Suprapubic skin (tissue), 4 donors: ENCODE measurements around the gene SCUBE2. TPM values are rescaled to one million over a fixed set of nuclear protein-coding genes. Genes with fewer than 3 reads are reported as not detected.
"Not testable (repeated sequence)": the region's sequence is repeated elsewhere in the genome, so short reads cannot be mapped to it uniquely, and the experiment has no call there.

Source experiments
- DNase-seq, 2 donors: peaks; one replicate each; pipeline ENCODE4 v3.0.0-alpha.2; 2019; ENCODE audit warnings: low spot score in 2 of 2
- H3K27ac ChIP-seq: fragments of 200-600 bp; sonication (generic); one replicate; pipeline ENCODE4 v1.5.1; 2019
- H3K27me3 ChIP-seq: fragments of 200-600 bp; sonication (generic); one replicate; pipeline ENCODE4 v1.5.1; 2019
- H3K36me3 ChIP-seq: fragments of 200-600 bp; sonication (generic); one replicate; pipeline ENCODE4 v1.5.1; 2019
- H3K4me1 ChIP-seq: fragments of 200-600 bp; sonication (generic); one replicate; pipeline ENCODE4 v1.5.1; 2019
- H3K4me3 ChIP-seq: fragments of 200-600 bp; sonication (generic); one replicate; pipeline ENCODE4 v1.5.1; 2019; ENCODE audit warnings: mild to moderate bottlenecking
- H3K9me3 ChIP-seq: fragments of 200-600 bp; sonication (generic); one replicate; pipeline ENCODE4 v1.5.1; 2019
- EP300 ChIP-seq: sonication (generic); formaldehyde crosslinking; IDR thresholded peaks from one replicate; pipeline ENCODE4 v1.6.1; 2017; ENCODE audit warnings: antibody characterized with exemption
- POLR2A ChIP-seq, 2 donors: fragments of 450-650 bp; IDR thresholded peaks; one replicate each; pipeline ENCODE4 v1.6.1; 2017; ENCODE audit warnings: antibody characterized with exemption in 2 of 2, mild to moderate bottlenecking in 2 of 2, moderate library complexity in 2 of 2
- POLR2AphosphoS5 ChIP-seq, 3 donors: sonication (generic); formaldehyde crosslinking; IDR thresholded peaks; one replicate each; pipeline ENCODE4 v1.6.1; 2017; ENCODE audit warnings: antibody characterized with exemption in 3 of 3
- WGBS: methylation state at CpG from one replicate; pipeline ENCODE4 v1.1.5; 2018; 5-methylcytosine and 5-hydroxymethylcytosine counted together
- total RNA-seq, 4 donors: library from RNA; depleted of rRNA; stranded (reverse); fragments of >200 nt; gene quantifications; one replicate each; pipeline ENCODE4 v1.1.0, GENCODE V29; 2016
- TF ChIP-seq, protein P1 (sequence below), 2 donors: fragments of 200-600 bp in 1 of 2; fragments of 450-650 bp in 1 of 2; sonication (generic) in 1 of 2; IDR thresholded peaks; one replicate each; pipeline ENCODE4 v1.5.1; 2016 to 2019; ENCODE audit warnings: antibody characterized with exemption in 2 of 2, mild to moderate bottlenecking in 1 of 2, moderate library complexity in 1 of 2

SCUBE2 gene
- total RNA-seq, 4 donors from 2014 or later = 3.8 to 36.0 (median 24.1) TPM

DNA sequence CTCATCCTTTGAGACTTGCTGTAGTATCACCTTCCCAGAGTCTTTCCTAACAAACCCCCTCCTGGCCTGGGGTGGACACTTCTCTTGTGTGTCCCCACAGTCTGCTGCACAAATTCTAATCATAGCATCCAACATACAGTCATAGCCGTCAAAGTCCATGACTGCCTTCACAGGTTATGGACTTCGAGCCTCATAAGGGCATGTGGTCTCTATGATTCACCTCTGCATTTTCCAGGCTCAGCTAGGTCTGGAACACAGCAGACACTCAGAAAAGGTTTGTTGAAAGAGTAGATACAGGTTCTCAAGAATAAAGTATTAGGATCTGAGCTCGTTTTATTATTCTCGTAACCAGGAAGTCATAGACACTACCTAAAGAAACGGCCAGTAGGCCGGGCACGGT lies 13.2 kb upstream of the SCUBE2 start:
- no peaks in the 10 kb centered on the region for H3K36me3 ChIP-seq
- TF ChIP-seq EP300 (no peak), POLR2A (IDR thresholded peaks at IDR 0.05) (no peak), POLR2AphosphoS5 (IDR thresholded peaks at IDR 0.05) (no peak)
- TF ChIP-seq, protein P1, sequence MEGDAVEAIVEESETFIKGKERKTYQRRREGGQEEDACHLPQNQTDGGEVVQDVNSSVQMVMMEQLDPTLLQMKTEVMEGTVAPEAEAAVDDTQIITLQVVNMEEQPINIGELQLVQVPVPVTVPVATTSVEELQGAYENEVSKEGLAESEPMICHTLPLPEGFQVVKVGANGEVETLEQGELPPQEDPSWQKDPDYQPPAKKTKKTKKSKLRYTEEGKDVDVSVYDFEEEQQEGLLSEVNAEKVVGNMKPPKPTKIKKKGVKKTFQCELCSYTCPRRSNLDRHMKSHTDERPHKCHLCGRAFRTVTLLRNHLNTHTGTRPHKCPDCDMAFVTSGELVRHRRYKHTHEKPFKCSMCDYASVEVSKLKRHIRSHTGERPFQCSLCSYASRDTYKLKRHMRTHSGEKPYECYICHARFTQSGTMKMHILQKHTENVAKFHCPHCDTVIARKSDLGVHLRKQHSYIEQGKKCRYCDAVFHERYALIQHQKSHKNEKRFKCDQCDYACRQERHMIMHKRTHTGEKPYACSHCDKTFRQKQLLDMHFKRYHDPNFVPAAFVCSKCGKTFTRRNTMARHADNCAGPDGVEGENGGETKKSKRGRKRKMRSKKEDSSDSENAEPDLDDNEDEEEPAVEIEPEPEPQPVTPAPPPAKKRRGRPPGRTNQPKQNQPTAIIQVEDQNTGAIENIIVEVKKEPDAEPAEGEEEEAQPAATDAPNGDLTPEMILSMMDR (IDR thresholded peaks at IDR 0.05) = no peak
- no peak for DNase-seq
- H3K9me3 ChIP-seq = no peaks in the 10 kb centered on the region
- no peak overlapping the region for H3K27ac ChIP-seq
- H3K4me1 ChIP-seq = no peaks in the 10 kb centered on the region
- 97% methylated on average over 7 of the region's 7 CpGs for WGBS
- no peak overlapping the region for H3K4me3 ChIP-seq
- no peaks in the 10 kb centered on the region for H3K27me3 ChIP-seq

DNA sequence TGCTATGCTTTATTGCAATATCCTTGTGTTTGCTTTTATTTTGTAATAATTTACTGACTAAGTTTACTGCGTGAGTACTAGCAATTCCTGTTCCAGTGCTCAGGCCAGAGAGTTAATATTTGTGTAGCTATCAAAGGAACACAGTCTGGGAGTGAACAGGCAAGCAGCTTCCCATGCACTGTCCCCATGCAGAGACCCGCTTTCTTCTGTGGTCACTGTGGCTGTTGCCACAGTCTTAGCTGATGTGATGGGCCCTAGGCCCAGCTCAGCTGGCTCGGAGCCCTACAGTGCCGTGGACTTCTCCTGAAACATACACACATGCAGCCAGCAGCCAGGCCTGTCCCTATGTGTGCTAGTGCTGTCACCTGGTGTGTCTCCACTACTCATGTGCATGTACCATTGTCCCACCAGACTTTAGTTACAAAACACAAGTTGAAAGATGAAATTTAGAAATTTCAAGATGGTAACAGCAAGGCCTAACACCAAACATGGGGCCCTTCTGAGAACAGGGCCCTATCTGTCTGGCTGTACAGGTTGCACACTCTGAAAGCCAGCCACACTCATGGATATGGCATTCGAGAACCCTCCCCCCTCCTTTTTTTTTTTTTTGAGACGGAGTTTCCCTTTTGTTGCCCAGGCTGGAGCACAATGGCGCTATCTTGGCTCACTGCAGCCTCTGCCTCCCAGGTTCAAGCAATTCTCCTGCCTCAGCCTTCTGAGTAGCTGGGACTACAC lies 12.3 kb upstream of the SCUBE2 start:
- H3K36me3 ChIP-seq = no peaks in the 10 kb centered on the region
- H3K27ac ChIP-seq = no peak overlapping the region
- TF ChIP-seq POLR2AphosphoS5 (IDR thresholded peaks at IDR 0.05) = no peak
- no peak for TF ChIP-seq EP300
- TF ChIP-seq, protein P1 (IDR thresholded peaks at IDR 0.05) = no peak
- TF ChIP-seq POLR2A (IDR thresholded peaks at IDR 0.05) = no peak
- H3K4me3 ChIP-seq = no peak overlapping the region
- H3K4me1 ChIP-seq = no peaks in the 10 kb centered on the region
- WGBS = 88% methylated on average over 7 of the region's 7 CpGs
- no peaks in the 10 kb centered on the region for H3K27me3 ChIP-seq
- H3K9me3 ChIP-seq = no peaks in the 10 kb centered on the region
- DNase-seq = no peak

DNA sequence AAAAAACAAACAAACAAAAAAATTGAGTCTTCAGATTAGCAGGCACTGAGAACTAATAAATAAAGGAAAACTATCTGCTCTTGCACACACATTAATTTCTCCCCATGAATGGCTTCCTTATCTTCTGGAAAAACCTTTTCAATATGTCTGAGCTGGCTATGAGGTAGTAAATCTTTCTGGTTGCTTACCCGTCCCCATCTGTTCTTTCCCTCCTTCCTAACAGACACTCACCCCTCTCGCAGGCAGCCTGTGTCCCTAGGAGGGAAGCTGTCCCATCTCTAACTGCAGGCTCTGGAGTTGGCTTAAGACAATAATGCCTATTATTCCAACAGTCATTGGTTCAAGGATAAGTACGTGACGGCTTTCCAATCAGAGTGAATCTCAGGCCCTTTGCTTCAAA lies 8.2 kb upstream of the SCUBE2 start:
- WGBS = 86% methylated on average over 4 of the region's 4 CpGs
- Histone ChIP-seq H3K27ac (no peak overlapping the region), H3K4me3 (no peak overlapping the region), H3K9me3 (no peaks in the 10 kb centered on the region), H3K27me3 (no peaks in the 10 kb centered on the region), H3K36me3 (no peaks in the 10 kb centered on the region), H3K4me1 (no peaks in the 10 kb centered on the region)
- no peak for DNase-seq
- TF ChIP-seq POLR2A (IDR thresholded peaks at IDR 0.05) (no peak), EP300 (no peak), POLR2AphosphoS5 (IDR thresholded peaks at IDR 0.05) (no peak)
- TF ChIP-seq, protein P1 (IDR thresholded peaks at IDR 0.05) = no peak

DNA sequence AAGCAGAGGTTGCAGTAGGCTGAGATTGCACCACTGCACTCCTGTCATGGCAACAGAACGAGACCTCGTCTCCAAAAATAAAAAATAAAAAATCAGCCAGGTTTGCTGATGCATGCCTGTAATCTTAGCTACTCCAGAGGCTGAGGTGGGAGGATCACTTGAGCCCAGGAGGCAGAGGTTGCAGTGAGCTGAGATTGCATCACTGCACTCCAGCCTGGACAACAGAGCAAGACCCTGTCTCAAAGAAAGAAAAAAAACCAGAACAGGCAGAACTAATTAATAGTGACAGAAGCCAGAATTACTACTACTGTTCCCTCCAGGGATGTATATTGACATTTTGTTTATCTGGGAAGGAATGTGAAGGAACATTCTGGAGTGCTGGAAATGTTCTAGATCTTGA lies 7.1 kb upstream of the SCUBE2 start:
- not testable (repeated sequence) for H3K9me3 ChIP-seq, H3K4me3 ChIP-seq, H3K4me1 ChIP-seq, H3K36me3 ChIP-seq, H3K27ac ChIP-seq, H3K27me3 ChIP-seq, DNase-seq
- WGBS = 89% methylated on average over 2 of the region's 2 CpGs

DNA sequence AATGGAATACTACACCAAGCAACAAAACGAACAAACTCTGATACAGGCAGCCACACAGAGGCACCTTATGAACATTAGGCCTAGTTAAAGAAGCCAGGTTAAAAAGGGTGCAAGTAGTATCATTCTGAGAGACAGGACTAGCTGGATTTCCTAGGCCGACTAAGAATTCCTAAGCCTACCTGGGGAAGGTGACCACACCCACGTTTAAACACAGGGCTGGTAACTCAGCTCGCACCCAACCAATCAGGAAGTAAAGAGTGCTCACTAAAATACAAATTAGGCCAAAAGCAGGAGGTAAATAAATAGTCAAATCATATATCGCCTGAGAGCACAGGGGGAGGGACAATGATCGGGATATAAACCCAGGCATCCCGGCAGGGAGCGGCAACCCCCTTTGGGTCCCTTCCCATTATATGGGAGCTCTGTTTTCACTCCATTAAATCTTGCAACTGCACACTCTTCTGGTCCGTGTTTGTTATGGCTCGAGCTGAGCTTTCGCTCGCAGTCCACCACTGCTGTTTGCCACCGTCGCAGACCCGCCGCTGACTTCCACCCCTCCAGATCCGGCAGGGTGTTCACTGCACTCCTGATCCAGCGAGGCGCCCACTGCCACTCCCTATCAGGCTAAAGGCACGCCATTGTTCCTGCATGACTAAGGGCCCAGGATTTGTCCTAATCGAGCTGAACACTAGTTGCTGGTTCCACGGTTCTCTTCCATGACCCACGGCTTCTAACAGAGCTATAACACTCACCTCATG lies 6.0 kb upstream of the SCUBE2 start:
- not testable (repeated sequence) for DNase-seq, H3K36me3 ChIP-seq, H3K4me1 ChIP-seq, H3K27ac ChIP-seq, H3K9me3 ChIP-seq, H3K27me3 ChIP-seq, H3K4me3 ChIP-seq
- 90% methylated on average over 23 of the region's 23 CpGs for WGBS

DNA sequence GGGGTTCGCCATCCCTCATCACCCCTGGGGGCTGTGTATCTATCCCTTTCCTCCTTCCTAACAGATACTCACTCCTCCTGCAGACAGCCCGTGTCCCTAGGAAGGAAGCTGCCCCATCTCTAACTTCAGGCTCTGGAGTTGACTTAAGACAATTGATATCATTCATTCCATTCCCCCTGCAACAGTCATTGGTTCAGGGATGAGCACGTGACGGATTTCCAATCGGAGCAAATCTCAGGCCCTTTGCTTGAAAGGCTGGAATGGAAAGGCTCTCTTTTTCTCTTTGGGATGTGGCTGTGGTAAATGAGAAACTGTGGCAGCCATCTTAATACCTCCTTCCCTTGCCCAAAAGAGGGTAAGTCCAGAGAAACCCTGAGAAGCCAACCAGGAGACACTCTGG lies 5.0 kb upstream of the SCUBE2 start:
- peaks cover 8% of the 10 kb centered on the region for H3K27me3 ChIP-seq
- H3K9me3 ChIP-seq = no peaks in the 10 kb centered on the region
- no peak overlapping the region for H3K4me3 ChIP-seq
- DNase-seq = no peak
- H3K36me3 ChIP-seq = no peaks in the 10 kb centered on the region
- 95% methylated on average over 5 of the region's 5 CpGs for WGBS
- peaks cover 5% of the 10 kb centered on the region for H3K4me1 ChIP-seq
- TF ChIP-seq EP300 (no peak), POLR2AphosphoS5 (IDR thresholded peaks at IDR 0.05) (no peak), POLR2A (IDR thresholded peaks at IDR 0.05) (no peak)
- TF ChIP-seq, protein P1 (IDR thresholded peaks at IDR 0.05) = no peak
- H3K27ac ChIP-seq = no peak overlapping the region
